ENCODE data around the gene ADAMTS19.
"Not testable (repeated sequence)": the region's sequence is repeated elsewhere in the genome, so short reads cannot be mapped to it uniquely, and the experiment has no call there.

ADAMTS19 gene

GRCh38 chr5:129554134-129554904 is 94.2 kb downstream of the ADAMTS19 start:
- H3K4me3 ChIP-seq (ENCODE audit: low read depth, low read length) = no peak overlapping the region
- H3K36me3 ChIP-seq = no peaks in the 10 kb centered on the region
- DNase-seq = no peak
- no peak overlapping the region for H3K27ac ChIP-seq
- H3K9me3 ChIP-seq (ENCODE audit: severe bottlenecking) = no peaks in the 10 kb centered on the region
- H3K27me3 ChIP-seq (ENCODE audit: insufficient read depth, low read depth, severe bottlenecking) = no peaks in the 10 kb centered on the region
- no peak for TF ChIP-seq CTCF (IDR thresholded peaks at IDR 0.05; ENCODE audit: low read depth, low read length)

- H3K27me3 ChIP-seq (ENCODE audit: insufficient read depth, low read depth, severe bottlenecking) = no peaks in the 10 kb centered on the region
- H3K36me3 ChIP-seq = no peaks in the 10 kb centered on the region
- H3K27ac ChIP-seq = no peak overlapping the region
- H3K9me3 ChIP-seq (ENCODE audit: severe bottlenecking) = no peaks in the 10 kb centered on the region
- no peak overlapping the region for H3K4me3 ChIP-seq (ENCODE audit: low read depth, low read length)
- TF ChIP-seq CTCF (IDR thresholded peaks at IDR 0.05; ENCODE audit: low read depth, low read length) = no peak
- DNase-seq = no peak
Measured at GRCh38 chr5:129563585-129563984, 103.5 kb downstream of the ADAMTS19 start.

GRCh38 chr5:129569295-129569694 is 109.2 kb downstream of the ADAMTS19 start:
- Histone ChIP-seq H3K36me3 (no peaks in the 10 kb centered on the region), H3K4me3 (ENCODE audit: low read depth, low read length) (no peak overlapping the region), H3K9me3 (ENCODE audit: severe bottlenecking) (no peaks in the 10 kb centered on the region), H3K27me3 (ENCODE audit: insufficient read depth, low read depth, severe bottlenecking) (no peaks in the 10 kb centered on the region), H3K27ac (no peak overlapping the region)
- TF ChIP-seq CTCF (IDR thresholded peaks at IDR 0.05; ENCODE audit: low read depth, low read length) = no peak
- DNase-seq = no peak

GRCh38 chr5:129572060-129572459 is 112.0 kb downstream of the ADAMTS19 start:
- H3K36me3 ChIP-seq = no peaks in the 10 kb centered on the region
- no peaks in the 10 kb centered on the region for H3K9me3 ChIP-seq (ENCODE audit: severe bottlenecking)
- no peak for DNase-seq
- H3K4me3 ChIP-seq (ENCODE audit: low read depth, low read length) = no peak overlapping the region
- H3K27me3 ChIP-seq (ENCODE audit: insufficient read depth, low read depth, severe bottlenecking) = no peaks in the 10 kb centered on the region
- no peak for TF ChIP-seq CTCF (IDR thresholded peaks at IDR 0.05; ENCODE audit: low read depth, low read length)
- no peak overlapping the region for H3K27ac ChIP-seq

- not testable (repeated sequence) for DNase-seq; H3K36me3 ChIP-seq; H3K27ac ChIP-seq; H3K9me3 ChIP-seq (ENCODE audit: severe bottlenecking); H3K27me3 ChIP-seq (ENCODE audit: insufficient read depth, low read depth, severe bottlenecking); H3K4me3 ChIP-seq (ENCODE audit: low read depth, low read length)
Measured at GRCh38 chr5:129584496-129584895, 124.4 kb downstream of the ADAMTS19 start.

- no peak for DNase-seq
- Histone ChIP-seq H3K27me3 (ENCODE audit: insufficient read depth, low read depth, severe bottlenecking) (no peaks in the 10 kb centered on the region), H3K27ac (no peak overlapping the region), H3K4me3 (ENCODE audit: low read depth, low read length) (no peak overlapping the region), H3K36me3 (no peaks in the 10 kb centered on the region), H3K9me3 (ENCODE audit: severe bottlenecking) (no peaks in the 10 kb centered on the region)
- no peak for TF ChIP-seq CTCF (IDR thresholded peaks at IDR 0.05; ENCODE audit: low read depth, low read length)
Measured at GRCh38 chr5:129591508-129592160, 131.5 kb downstream of the ADAMTS19 start.

Data from WERI-Rb-1 (cell line).